Fibroblast of pulmonary artery (primary cell): ENCODE data around the gene NLRP9.

ENCODE experiments used
- DNase-seq: peaks from one replicate; pipeline ENCODE4 v3.0.0-alpha.2; 2010; ENCODE audit warnings: low read depth
- H3K4me3 ChIP-seq: replicated peaks from 2 replicates; pipeline ENCODE4 v1.5.1; 2011; ENCODE audit warnings: low read depth, mild to moderate bottlenecking, control low read depth, low read length, moderate library complexity
- TF ChIP-seq, protein P1 (sequence below): IDR thresholded peaks from 2 replicates; pipeline ENCODE4 v1.5.1; 2011; ENCODE audit warnings: mild to moderate bottlenecking, control low read depth, low read length, inconsistent platforms; ENCODE audit errors: missing control alignments

NLRP9 gene

GRCh38 chr19:55695511-55696290, 42.5 kb downstream of the NLRP9 start:
- DNase-seq = no peak
- TF ChIP-seq, protein P1, sequence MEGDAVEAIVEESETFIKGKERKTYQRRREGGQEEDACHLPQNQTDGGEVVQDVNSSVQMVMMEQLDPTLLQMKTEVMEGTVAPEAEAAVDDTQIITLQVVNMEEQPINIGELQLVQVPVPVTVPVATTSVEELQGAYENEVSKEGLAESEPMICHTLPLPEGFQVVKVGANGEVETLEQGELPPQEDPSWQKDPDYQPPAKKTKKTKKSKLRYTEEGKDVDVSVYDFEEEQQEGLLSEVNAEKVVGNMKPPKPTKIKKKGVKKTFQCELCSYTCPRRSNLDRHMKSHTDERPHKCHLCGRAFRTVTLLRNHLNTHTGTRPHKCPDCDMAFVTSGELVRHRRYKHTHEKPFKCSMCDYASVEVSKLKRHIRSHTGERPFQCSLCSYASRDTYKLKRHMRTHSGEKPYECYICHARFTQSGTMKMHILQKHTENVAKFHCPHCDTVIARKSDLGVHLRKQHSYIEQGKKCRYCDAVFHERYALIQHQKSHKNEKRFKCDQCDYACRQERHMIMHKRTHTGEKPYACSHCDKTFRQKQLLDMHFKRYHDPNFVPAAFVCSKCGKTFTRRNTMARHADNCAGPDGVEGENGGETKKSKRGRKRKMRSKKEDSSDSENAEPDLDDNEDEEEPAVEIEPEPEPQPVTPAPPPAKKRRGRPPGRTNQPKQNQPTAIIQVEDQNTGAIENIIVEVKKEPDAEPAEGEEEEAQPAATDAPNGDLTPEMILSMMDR = no peak
- no peak overlapping the region for H3K4me3 ChIP-seq

DNA sequence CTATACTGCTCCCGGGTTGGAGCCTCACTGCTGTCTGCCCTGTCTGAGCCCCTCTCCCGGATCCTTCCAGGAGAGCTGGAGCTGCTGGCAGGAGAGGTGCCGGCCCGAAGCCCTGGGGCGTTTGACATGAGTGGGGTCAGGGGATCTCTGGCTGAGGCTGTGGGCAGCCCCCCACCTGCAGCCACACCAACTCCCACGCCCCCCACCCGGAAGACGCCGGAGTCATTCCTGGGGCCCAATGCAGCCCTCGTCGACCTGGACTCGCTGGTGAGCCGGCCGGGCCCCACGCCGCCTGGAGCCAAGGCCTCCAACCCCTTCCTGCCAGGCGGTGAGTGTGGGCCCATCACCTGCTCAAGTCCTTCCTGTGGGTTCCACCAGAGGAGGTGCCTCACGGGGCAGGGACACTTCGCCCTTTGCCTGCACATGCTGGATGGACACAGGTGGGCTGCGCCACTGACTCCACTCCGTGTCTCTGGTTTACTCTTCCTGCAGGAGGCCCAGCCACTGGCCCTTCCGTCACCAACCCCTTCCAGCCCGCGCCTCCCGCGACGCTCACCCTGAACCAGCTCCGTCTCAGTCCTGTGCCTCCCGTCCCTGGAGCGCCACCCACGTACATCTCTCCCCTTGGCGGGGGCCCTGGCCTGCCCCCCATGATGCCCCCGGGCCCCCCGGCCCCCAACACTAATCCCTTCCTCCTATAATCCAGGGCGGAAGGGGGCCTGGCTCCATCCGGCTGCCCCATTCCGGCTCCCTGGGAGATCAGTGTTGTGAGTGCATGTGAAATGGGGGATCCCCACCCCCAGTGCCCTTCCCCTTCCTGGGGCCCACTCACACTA, 43.3 kb downstream of the NLRP9 start:
- TF ChIP-seq, protein P1 = no peak
- no peak overlapping the region for H3K4me3 ChIP-seq
- DNase-seq = no peak

- DNase-seq = no peak
- TF ChIP-seq, protein P1 = no peak
- H3K4me3 ChIP-seq = no peak overlapping the region
These were observed 44.0 kb downstream of the NLRP9 start for GRCh38 chr19:55694241-55694655.

DNA sequence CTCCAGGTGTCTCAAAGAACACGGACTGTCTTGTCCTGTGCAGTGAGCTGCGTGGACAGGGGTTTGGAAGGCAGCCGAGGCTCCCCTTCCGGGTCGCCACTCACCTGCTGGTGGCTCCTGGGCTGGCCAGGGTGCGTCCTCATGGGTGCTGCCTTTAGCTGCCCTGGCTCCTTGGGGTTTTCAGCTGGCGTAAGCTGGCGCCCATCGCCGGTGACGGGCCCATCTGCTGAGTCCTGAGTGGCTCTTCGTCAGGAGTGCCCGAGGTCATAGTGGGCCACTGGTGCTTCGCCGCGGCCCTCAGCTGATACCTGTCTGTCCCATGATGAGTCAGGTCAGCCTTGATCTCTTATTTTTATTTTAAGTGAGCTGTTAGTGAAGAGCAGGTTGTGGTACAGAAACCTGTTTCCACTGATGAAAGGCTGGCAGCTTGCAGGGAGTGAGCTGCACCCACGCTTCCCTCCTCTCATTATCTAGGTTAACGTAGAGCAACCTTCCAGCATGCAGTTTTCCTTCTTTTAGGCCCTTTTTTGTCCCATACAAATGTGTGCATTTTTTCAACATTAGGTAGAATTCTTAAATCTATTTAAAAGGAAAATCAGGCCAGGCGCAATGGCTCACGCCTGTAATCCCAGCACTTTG, 44.7 kb downstream of the NLRP9 start:
- H3K4me3 ChIP-seq = no peak overlapping the region
- TF ChIP-seq, protein P1 = no peak
- no peak for DNase-seq

DNA sequence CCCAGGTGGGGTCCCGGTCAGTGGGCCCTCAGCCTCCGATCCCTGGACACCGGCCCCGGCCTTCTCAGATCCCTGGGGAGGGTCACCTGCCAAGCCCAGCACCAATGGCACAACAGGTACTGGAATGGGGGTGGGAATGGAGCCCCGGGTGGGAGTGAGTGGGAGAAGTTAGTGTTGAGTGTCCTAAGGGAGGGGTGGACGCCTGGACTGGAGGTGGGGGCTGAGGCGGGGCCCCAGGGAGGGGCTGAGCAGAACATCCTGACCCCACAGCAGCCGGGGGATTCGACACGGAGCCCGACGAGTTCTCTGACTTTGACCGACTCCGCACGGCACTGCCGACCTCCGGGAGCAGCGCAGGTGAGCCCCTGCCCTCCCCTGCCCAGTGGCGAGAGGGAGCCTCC, 45.5 kb downstream of the NLRP9 start:
- no peak overlapping the region for H3K4me3 ChIP-seq
- TF ChIP-seq, protein P1 = no peak
- no peak for DNase-seq

- DNase-seq = no peak
- TF ChIP-seq, protein P1 = no peak
- H3K4me3 ChIP-seq = no peak overlapping the region
These were observed 46.4 kb downstream of the NLRP9 start for GRCh38 chr19:55691561-55692481.
